Stimulated activated CD4-positive, alpha-beta T cell treated with anti-CD3 and anti-CD28 coated beads, Interleukin-12 subunit alpha, Interleukin-12 subunit beta, amount 100 ng/mL, for 48 hours (primary cell): Measurements from ENCODE around the gene AKAP8L.
A peak's percentile ranks its signal among the peaks of the same experiment; 100 is the strongest.

Experiments used
- DNase-seq, 3 donors: peaks; one replicate each; pipeline ENCODE4 v3.0.0-alpha.2; 2020; ENCODE audit warnings: low read depth in 2 of 3, low spot score in 1 of 3

Gene AKAP8L

GRCh38 chr19:15432629-15433518, 14.1 kb upstream of the AKAP8L start:
- peak; percentile 87 to 93 (median 89) for DNase-seq

- no peak for DNase-seq
Measured at GRCh38 chr19:15432018-15432494, 13.3 kb upstream of the AKAP8L start.

GRCh38 chr19:15431396-15432017, 12.7 kb upstream of the AKAP8L start:
- DNase-seq: no peak

- DNase-seq: no peak
Measured at GRCh38 chr19:15430526-15431120, 11.8 kb upstream of the AKAP8L start.

- no peak for DNase-seq
Measured at GRCh38 chr19:15429825-15430467, 11.2 kb upstream of the AKAP8L start.

GRCh38 chr19:15428956-15429824, 10.4 kb upstream of the AKAP8L start:
- no peak for DNase-seq

- no peak for DNase-seq
Measured at GRCh38 chr19:15427991-15428471, 9.2 kb upstream of the AKAP8L start.

GRCh38 chr19:15427350-15427700, 8.5 kb upstream of the AKAP8L start:
- no peak for DNase-seq

GRCh38 chr19:15426485-15427349, 7.9 kb upstream of the AKAP8L start:
- DNase-seq: no peak

GRCh38 chr19:15425321-15425950, 6.6 kb upstream of the AKAP8L start:
- no peak for DNase-seq

GRCh38 chr19:15424692-15425272, 6.0 kb upstream of the AKAP8L start:
- no peak for DNase-seq

- no peak for DNase-seq
Measured at GRCh38 chr19:15424121-15424520, 5.3 kb upstream of the AKAP8L start.

GRCh38 chr19:15423130-15423529, 4.3 kb upstream of the AKAP8L start:
- DNase-seq: no peak

- DNase-seq: no peak
Measured at GRCh38 chr19:15422296-15423075, 3.7 kb upstream of the AKAP8L start.

GRCh38 chr19:15421721-15422260, 3.0 kb upstream of the AKAP8L start:
- no peak for DNase-seq

- DNase-seq: no peak
Measured at GRCh38 chr19:15421136-15421695, 2.4 kb upstream of the AKAP8L start.

GRCh38 chr19:15419413-15420025, 731 bp upstream of the AKAP8L start:
- DNase-seq: no peak
